GM10847 (cell line): ENCODE results near the gene FCHSD2.

Source experiments
- POLR2A ChIP-seq: IDR thresholded peaks from 2 replicates; pipeline ENCODE4 v1.6.1; 2011; ENCODE audit not compliant: insufficient read length; ENCODE audit errors: extremely low read depth

FCHSD2 gene

GRCh38 chr11:72983560-72983959, 158.6 kb downstream of the FCHSD2 start:
- no peak for TF ChIP-seq POLR2A

DNA sequence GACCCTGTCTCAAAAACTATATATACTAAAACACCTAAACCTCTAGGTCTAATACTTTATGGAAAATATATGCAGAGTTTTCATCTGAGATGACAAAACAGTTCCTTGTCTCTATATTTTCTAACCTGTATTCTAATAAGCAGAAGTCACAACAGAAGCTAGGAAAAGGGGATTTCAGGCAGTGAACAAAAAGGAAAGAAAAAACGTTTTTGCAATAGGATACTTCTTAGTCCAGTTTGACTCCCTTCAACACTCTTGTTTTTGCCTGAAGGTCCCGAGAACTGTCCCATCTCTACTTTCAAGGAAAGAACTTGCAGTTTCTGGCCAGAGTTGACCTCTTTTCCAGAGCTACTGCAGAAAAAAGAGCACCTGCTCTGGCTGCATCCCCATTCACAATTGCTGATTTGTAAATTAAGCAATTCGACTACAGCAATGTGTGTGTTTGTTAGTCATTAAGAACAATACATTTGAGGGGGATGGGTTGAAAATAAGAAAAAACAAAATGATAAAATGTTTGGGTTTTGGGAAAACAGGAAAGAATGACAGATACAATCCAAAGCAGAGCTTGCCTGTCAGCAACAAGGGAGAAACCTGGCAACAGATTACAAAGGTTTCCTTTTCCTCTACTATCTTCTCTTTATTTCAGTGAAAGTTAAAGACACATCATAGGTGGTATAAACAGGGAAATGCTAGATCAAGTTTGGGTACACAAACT, 160.0 kb downstream of the FCHSD2 start:
- TF ChIP-seq POLR2A, result no peak

DNA sequence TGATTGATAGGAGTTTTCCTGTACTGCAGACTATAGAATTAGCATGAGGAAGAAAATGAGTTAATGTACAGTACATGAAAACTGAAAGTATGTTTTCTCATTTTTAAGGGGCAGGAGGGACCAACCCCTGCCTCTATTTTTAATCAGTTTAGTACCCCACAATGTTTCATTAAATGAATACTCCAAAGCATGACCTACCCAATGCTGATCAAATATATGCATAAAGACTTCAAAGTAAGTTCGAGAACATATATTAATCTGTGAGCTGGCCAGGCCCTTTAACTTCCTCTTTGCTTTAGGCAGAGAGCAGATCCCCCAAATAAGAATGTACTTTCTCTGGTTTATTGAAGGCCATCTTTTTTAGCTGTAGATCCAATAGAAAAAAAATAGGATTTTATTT, 161.0 kb downstream of the FCHSD2 start:
- no peak for TF ChIP-seq POLR2A

DNA sequence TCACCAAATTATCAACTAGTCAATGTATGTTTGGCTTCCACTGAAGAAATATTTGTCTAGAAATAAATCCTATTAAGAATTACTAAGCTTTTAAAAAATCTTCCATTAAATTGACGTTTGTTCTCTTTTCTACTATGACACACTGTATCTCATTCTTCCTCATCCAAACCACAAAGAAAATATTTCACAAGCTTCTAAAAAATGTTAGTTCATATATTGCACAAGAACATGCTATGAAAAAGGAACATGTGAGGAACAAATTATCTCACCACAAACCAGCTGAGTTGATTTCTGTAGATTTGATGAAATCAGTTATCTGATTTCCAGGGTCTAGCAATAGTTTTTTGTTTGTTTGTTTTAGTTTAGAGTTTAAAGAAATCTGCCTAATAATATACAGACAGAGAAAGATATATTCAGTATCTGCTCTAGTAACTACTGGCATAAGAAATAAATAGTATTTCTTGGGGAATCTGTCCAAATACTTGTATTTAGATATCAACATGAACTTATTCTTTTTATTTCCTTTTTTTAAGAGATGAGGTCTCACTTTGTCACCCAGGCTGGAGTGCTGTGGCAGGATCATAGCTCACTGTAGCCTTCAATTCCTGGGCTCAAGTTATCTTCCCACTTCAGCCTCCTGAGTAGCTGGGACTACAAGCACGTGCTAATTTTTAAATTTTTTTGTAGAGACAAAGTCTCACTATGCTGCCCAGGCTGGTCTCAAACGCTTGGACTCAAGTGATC, 166.2 kb downstream of the FCHSD2 start:
- no peak for TF ChIP-seq POLR2A

DNA sequence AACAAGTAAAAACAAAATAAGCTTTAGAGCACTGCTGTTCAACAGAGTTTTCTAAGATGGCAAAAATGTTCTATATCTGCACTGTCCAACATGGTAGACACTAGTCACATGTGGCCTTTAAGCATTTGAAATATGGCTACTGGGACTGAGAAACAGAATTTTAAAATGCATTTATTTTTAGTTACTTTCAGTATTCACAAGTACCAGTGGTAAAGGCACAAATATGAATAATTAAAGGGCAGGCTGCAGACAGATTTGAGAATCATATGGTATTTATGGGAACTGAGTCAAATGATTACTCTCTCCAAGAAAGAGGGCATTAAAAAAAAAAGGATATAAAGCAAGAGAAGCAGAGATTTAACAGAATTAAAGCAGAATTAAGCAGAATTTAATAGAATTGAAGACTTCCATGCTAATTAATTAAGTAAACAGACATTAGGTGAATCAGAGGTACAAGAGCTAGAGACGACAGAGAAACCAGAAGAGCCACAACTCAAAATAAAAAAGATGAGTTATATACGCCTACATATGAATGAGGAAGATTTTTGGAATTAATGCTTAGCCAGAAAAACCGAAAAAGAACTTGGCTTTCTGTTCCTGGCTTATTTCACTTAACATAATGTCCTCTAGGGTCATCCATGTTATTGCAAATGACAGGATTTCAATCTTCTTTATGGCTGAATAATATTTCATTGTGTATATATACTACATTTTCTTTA, 167.5 kb downstream of the FCHSD2 start:
- no peak for TF ChIP-seq POLR2A

DNA sequence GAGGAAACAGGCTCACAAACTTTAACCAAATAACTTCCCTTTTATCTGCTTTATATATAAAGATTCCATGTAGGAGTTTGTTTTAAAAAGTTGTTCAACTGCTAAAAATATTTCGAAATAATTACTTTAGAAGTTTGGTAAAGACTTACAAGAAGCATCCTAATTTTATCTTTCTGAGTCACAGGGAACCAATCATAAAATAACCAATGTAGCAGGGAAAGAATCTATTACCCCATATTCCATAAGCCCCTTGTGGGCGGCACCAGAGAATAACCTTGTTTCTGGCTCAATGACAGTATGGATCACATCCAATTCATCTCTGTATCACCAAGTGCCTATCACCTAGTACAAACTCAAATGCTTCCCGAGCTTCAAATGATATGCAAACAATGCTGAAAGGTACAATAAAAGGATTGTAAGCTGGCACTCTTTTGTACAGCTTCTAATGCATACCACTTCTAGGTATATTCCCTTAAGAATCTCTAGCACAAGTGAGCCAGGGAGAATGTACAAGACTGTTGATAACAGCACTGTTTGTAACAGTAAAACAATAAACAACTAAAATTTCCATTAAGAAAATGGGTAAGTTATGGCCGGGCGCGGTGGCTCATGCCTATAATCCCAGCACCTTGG, 169.5 kb downstream of the FCHSD2 start:
- no peak for TF ChIP-seq POLR2A

DNA sequence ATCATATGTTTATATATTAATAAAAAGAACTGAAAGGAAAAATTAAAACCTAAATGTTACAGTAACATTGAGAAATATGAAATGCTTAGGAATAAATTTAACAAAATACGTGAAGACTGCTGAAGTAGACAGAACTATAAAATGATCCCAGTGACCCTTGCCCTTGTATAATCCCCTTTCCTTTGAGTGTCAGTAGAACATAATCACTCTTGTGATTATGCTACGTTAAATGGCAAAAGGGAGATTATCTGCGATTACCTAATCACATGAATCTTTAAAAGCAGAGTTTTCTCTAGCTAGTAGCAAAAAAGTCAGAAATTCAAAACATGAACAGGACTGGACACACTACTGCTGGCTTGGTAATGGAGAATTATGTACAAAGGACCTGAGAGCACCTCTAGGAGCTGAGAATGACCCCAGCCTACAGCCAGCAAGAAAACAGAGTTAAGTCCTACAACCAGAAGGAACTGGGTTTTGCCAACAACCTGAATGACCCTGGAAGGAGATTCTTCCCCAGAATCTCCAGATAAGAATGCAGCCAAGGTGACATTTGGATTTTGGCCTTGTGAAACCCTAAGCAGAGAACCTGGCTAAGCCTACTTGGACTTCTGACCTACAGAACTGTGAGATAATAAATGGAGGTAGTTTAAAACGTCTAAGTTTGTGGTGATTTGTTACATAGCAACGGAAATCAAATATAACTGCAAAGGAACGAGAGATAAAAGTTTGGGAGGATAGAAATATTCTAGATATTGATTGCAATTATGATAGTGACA, 170.7 kb downstream of the FCHSD2 start:
- no peak for TF ChIP-seq POLR2A

DNA sequence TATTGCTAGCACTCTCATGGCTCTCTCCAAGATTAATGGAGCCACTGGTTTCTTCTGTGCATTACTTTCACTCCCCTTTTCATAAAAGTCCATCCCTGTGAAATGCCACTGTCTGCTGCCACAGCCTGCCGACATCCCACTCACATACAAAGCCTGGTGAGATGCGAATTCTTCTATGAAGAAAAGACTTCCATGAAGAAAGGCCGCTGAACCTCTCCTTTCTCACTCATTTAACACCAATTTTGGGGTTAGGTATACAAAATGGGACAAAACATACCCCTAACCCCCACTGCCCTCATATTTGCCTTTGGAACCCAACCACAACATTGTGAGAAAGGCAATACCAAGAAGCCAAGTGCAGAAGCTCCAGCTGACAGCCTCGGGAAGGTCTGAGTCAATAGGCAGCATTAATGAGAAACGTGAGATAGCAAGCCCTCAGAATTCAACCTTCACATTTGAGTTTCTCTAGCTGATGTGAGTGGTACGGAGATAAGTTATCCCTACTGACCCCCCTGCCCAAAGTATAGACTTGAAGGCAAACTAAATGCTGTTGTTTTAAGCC, 171.5 kb downstream of the FCHSD2 start:
- TF ChIP-seq POLR2A, result no peak

DNA sequence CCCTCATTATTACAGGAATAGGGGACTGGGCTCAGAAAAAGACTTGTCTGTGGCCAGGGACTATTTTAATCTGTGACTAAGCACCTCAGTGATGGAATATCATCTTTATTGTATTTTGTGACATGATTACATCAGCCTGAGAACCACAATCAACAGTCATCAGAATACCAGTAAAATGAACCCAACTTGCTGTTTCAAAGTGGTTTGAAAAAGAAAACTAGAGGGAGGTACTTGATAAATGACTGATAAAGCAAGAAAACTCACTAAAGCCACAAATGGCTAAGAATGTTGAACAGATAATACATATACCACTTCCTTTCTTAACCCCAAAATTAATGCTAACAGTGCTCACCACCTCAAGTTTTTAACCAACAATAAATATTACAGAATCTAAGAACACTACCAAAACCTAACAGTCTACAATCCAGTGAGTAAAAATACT, 172.2 kb downstream of the FCHSD2 start:
- no peak for TF ChIP-seq POLR2A

GRCh38 chr11:72968390-72968789, 173.7 kb downstream of the FCHSD2 start:
- no peak for TF ChIP-seq POLR2A

DNA sequence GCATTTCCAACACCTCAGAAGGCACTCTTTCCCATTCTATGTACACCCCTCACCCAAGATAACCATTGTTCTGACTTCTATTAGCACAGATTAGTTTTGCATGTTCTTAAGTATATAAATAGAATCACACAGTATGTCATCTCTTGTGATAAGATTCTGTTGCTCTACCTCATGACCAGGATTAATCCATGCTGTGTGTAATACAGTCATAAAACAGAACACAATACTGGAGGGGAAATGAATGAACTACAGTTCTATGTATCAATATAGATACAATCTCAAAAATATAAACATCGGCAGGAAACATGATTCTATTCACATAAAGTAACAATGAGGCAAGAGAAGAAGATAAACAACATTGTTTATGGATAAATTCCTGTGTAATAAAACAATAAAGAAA, 176.4 kb downstream of the FCHSD2 start:
- no peak for TF ChIP-seq POLR2A

DNA sequence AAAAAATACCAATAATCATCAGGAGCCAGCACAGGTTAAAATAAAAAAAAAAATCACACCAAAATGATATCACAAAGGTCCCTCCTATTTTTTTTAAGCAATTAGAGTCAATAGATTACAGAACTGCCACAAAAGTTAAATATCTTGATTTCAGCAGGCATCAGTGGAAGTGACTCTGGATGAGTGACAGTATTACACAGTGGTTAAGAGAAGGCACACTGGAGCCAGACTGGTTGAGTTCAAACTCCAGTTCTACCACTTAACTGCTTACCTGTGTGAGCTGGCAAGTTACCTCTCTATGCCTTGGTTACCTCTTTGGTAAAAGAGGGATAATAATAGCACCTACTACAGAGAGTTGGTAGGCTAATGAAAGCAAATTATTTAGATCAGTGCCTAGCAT, 179.4 kb downstream of the FCHSD2 start:
- no peak for TF ChIP-seq POLR2A

DNA sequence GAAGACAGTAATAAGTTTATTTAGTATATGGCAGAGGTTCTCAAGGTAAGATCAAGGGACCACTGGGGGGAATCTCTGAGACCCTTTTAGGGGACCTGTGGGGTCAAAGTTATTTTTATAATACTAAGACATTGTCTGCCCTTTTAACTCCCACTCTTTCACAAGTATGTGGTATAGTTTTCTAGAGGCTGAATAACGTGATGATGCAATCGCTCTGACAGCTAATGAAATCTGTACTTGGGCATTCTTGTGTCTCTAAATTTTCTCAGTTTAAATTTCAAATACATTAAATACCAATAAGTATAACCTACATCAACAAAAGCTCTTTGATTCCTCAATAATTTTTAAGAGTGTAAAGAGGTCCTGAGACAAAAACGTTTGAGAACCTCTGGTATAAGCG, 180.0 kb downstream of the FCHSD2 start:
- no peak for TF ChIP-seq POLR2A

GRCh38 chr11:72959998-72960731, 182.0 kb downstream of the FCHSD2 start:
- no peak for TF ChIP-seq POLR2A
